PFSK-1 (cell line): ENCODE data around the gene FAAH.

Source experiments
- POLR2AphosphoS5 ChIP-seq: IDR thresholded peaks from 2 replicates; pipeline ENCODE4 v1.6.1; 2012; ENCODE audit warnings: low read depth, mild to moderate bottlenecking, control low read depth, low read length, moderate library complexity
- REST ChIP-seq, 2 experiments: IDR thresholded peaks; 2 replicates each; pipeline versions ENCODE4 v1.6.1 to v1.8.0; 2011 to 2012; ENCODE audit warnings: low read depth in 2 of 2, low read length in 2 of 2, control low read depth in 1 of 2, inconsistent platforms in 1 of 2, mild to moderate bottlenecking in 1 of 2, moderate library complexity in 1 of 2; ENCODE audit not compliant: insufficient read depth in 1 of 2
- TAF1 ChIP-seq: IDR thresholded peaks from 2 replicates; pipeline ENCODE4 v1.6.1; 2012; ENCODE audit warnings: low read length, control low read depth, borderline replicate concordance; ENCODE audit not compliant: insufficient read depth

GRCh38 chr1:46401154-46401913, 7.2 kb downstream of the FAAH start:
- TF ChIP-seq POLR2AphosphoS5: no peak
- TF ChIP-seq REST (IDR thresholded peaks at IDR 0.05; ENCODE audit: insufficient read depth in 1 of 2, low read depth in 2 of 2, low read length in 2 of 2): no peak
- TF ChIP-seq TAF1: no peak
